ENCODE results near the gene PLEKHO1.

GRCh38 chr1:150176593-150176992 is 26.9 kb downstream of the PLEKHO1 start:
- no peak for TF ChIP-seq CTCF (conservative IDR thresholded peaks at IDR 0.05; ENCODE audit: low read depth, low read length)
- TF ChIP-seq EZH2 (IDR thresholded peaks at IDR 0.05; ENCODE audit: borderline replicate concordance, low read depth, low read length, poor library complexity, severe bottlenecking): no peak
